GM19324 (cell line): ENCODE data around the gene OGDHL.
"Not testable (repeated sequence)": the region's sequence is repeated elsewhere in the genome, so short reads cannot be mapped to it uniquely, and the experiment has no call there.

ENCODE experiments used
- ATAC-seq: cut with Tn5 transposase; IDR thresholded peaks from one replicate; pipeline ENCODE4 v1.9.1; 2021; ENCODE audit warnings: mild to moderate bottlenecking, moderate library complexity; ENCODE audit not compliant: unreplicated experiment, low FRiP score

The OGDHL gene

GRCh38 chr10:49758249-49758930 is 3.7 kb downstream of the OGDHL start:
- ATAC-seq = no peak

DNA sequence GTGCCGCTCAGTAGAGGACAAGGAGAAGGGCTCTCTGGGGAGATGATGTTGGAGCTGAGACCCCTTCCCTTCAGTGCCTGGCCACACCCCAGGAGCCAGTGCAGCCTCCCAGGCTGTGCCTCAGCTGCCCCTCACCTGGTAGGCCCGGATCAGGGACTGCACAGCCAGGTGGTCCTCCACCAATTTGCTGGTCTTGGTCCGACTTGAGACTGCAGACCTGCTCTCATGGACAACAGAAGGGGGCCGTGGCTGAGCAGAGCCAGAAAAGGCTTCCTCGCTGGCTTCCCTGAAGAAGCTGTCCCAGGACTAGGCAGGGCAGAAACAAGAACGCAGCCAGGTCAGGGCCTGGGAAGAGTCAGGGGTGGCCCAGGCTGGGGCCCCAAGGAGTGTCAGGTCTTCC is 5.5 kb downstream of the OGDHL start:
- no peak for ATAC-seq

GRCh38 chr10:49756031-49756430 is 6.1 kb downstream of the OGDHL start:
- ATAC-seq = no peak

DNA sequence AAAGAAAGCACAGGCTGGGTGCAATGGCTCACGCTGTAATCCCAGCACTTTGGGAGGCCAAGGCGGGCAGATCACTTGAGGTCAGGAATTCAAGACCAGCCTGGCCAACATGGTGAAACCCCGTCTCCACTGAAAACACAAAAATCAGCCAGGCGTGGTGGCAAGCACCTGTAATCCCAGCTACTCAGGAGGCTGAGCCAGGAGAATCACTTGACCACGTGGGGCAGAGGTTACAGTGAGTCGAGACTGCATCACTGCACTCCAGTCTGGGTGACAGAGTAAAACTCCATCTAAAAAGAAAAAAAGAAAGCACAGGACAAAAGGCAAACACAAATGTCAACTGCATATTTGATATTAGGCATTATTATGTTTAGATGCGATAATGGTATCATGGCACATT is 7.2 kb downstream of the OGDHL start:
- not testable (repeated sequence) for ATAC-seq

DNA sequence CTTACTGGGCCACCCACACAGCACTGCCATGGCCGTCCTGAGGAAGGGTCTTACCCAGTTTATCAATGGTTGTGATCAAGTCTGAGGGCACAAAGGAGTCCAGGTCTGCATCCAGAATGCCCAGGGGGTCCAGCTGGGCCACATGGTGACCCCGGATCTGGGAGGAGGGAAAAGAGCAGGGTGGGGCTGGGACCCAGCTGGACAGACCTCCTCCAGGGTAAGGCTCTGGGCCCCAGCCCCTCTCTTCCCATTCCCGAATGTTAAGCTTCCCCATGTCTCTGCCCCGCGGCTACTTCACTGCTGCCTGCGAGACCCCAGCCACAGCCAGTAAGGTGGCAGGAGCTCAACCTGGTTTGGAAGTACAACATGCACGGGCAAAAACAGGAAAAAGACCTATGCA is 9.5 kb downstream of the OGDHL start:
- no peak for ATAC-seq

- ATAC-seq = no peak
These were observed 10.2 kb downstream of the OGDHL start for GRCh38 chr10:49751636-49752510.

DNA sequence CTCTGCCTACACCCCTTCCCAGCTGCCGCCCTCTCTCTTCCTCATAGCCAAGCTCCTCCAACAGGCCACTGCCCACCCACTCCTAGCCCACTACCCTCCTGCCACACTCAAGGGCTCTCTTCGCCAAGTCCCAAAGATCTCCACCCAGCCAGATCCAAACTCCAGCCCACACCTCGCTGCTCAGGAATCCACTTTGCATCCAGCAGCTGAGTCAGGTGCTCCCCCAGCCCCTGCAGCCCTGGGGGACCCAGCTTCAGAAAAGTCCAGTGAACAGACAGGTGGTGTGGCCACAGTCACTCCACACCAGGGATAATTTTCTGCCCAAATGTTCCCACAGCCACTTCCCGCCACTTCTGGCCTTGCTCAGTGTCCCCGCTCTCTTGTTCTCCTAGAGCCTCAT is 10.9 kb downstream of the OGDHL start:
- no peak for ATAC-seq

GRCh38 chr10:49750546-49750945 is 11.6 kb downstream of the OGDHL start:
- no peak for ATAC-seq

GRCh38 chr10:49749556-49750491 is 12.3 kb downstream of the OGDHL start:
- no peak for ATAC-seq

DNA sequence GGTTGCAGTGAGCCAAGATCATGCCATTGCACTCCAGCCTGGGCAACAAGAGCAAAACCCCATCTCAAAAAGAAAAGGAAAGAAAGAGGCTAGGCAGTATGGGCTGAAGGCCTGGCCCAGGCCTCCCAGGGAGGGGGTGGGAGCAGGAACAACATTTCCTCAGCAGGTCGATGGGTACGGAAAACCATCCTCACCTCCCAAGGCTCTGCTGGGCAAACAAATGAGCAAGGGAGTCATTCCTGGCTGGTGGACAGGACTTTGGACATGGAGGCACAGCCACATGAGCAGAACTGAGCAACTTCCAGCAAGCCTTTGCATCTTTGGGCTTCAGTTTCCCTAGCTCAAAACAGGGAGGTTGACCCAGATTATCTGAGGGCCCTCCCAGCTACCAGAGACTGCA is 13.0 kb downstream of the OGDHL start:
- ATAC-seq = no peak

- ATAC-seq = no peak
These were observed 14.1 kb downstream of the OGDHL start for GRCh38 chr10:49748006-49748405.

DNA sequence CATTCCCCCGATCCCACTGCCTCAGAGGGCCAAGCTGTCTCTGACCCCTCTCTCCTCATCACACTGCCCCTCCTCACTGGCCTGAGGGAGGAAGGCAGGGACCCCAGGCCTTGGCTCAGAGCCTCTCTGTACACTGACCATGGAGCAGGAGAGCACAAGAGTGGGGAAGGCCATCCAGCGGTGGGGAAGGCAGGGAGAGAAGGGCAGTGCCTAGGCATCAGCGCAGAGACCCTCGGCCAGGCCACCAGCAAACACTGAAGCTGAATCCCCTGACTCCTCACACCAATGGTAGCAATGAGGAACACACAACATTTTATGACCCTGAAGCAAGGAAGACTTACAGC is 14.8 kb downstream of the OGDHL start:
- ATAC-seq = no peak

GRCh38 chr10:49746626-49747302 is 15.4 kb downstream of the OGDHL start:
- ATAC-seq = no peak

GRCh38 chr10:49745756-49746155 is 16.4 kb downstream of the OGDHL start:
- no peak for ATAC-seq

- no peak for ATAC-seq
These were observed 17.1 kb downstream of the OGDHL start for GRCh38 chr10:49744924-49745605.

DNA sequence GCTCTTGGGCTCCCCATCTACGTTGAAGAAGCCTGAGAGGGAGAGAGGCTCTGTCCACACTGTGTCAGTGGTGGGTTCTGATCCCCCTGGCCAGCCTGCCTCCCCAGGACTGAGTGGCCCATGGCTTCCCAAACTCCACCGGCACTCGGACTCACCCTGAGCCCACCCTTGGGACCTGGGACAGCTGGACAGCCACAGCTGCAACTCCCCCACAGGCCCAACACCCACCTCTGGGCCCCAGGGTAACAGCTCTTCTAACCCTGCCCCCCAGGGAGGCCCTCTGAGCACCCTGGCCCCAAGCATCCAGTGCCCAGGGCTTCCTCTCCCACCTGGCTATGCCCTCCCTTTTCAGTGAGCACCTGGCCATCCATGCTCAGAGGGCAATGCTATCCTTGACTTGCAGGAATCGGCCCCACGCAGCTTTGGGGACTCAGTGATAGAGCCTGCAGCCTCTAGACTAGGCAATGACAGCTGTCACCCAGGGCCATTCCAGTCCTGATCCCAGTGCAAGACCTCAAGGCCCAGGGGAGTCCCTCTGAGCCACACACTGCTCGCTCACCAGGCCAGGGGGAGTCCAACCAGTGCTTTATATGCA is 17.9 kb downstream of the OGDHL start:
- no peak for ATAC-seq

GRCh38 chr10:49743464-49744075 is 18.6 kb downstream of the OGDHL start:
- ATAC-seq = no peak

DNA sequence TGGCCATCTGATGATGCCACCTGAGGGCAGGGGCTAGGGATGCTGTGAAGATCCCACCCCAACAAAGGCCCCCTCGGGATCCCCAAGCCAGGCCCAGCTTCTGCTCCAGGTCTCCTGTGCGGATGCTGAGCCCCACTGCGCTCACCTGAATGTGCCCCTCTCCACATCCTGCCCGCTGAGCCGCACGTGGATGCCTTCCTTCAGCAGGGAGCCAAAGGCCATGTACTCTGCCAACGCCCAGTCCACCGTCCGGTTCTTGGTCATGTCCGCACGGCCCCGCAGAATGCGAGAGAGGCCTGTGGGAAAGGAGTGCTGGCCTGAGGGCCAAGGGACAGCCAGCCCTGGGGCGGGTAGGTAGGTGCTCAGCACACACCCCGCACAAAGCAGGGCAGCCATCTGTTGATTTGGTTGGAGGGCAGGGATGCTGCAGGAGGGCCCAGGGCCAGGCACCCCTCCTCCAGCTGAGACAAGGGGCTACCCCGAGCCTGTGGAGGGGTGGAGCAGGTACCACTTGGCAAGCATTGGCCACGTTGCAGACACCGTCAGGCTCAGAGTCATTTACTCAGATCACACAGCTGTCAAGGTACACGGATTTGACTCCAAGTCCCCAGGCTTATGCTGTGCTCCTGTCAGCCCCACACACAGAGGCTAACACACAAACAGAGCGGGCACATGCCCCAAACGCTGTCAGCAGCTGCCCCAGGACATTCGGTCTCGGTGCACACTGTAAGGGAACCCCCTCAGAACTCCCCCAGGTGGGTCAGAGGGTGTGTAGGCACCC is 19.2 kb downstream of the OGDHL start:
- ATAC-seq = no peak
